GM18502 (cell line): ENCODE measurements around the gene RTCB.

Source experiments
- ATAC-seq: cut with Tn5 transposase; IDR thresholded peaks from one replicate; pipeline ENCODE4 v1.9.1; 2021; ENCODE audit warnings: mild to moderate bottlenecking; ENCODE audit not compliant: unreplicated experiment, poor library complexity

RTCB gene

GRCh38 chr22:32341122-32341740 is 70.8 kb downstream of the RTCB start:
- no peak for ATAC-seq

- ATAC-seq = no peak
Measured at GRCh38 chr22:32340411-32340810, 71.6 kb downstream of the RTCB start.

DNA sequence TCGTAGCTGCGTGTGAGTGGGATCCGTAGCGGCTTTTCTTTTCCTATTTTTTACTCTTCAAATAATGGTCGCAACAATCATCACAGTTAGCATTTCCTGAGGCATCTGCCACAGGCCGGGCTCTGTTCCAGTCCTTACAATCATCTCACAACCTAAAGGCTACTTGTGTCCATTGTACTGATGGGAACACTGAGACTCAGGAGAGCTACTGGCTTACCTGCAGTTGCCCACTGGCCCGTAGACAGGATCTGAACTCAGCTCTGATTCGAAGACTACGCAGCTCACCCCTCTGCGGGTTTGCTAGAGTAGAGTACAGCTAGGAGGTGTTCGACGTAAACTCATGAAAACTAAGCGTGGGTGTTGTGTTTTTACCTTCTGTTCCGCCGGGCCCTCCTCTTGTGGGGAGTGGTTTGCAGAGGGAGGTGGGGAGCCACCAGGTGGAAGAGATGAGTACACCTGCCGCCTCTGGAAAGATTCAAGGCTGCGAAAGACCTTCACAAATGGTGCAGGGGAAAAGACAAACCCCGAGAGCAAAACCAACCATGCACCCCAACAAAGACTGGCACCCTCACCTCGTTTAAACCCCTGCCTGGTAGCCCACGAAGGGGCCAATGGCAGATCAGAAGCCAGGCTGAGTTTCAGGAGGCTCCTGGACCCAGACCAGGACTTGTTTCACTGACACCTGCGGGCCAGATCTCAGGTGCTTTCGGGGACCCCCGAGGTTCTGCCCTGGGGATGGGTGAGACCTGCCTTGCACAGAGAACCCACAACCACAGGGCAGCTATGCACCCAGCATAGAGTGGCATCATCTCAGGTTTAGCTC is 72.6 kb downstream of the RTCB start:
- no peak for ATAC-seq

DNA sequence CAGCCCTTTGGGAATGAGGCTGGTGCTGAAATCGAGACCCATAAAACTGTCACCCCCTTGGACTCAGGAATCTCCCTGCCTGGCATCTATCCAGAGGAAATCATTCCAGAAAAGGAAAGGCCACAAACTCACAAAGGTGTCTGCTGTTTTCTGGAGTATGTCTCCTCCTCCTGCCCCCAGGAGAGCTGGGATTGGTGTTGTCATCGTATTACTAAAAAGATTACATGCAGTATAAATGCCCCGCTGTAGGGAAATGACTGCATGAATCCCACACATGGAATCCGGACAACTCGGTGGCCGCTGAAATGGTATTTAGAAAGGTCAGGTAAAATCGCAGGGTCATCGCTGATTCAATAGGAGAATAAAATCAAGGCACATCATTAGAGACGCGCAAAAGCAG is 73.3 kb downstream of the RTCB start:
- ATAC-seq = no peak
